Ascending aorta (tissue), 2 donors: ENCODE data around the gene ENTPD8. TPM values are rescaled to one million over a fixed set of nuclear protein-coding genes. Genes with fewer than 3 reads are reported as not detected.
A peak's percentile ranks its signal among the peaks of the same experiment; 100 is the strongest.

Experiments used
- DNase-seq, 2 donors: peaks; one replicate each; pipeline ENCODE4 v3.0.0-alpha.2; 2019; ENCODE audit warnings: low spot score in 2 of 2
- H3K27ac ChIP-seq, 2 donors: fragments of 200-600 bp; sonication (generic); one replicate each; pipeline ENCODE4 v1.5.1; 2016 to 2017; ENCODE audit warnings: mild to moderate bottlenecking in 1 of 2
- H3K27me3 ChIP-seq: fragments of 200-600 bp; sonication (generic); one replicate; pipeline ENCODE4 v1.5.1; 2017
- H3K36me3 ChIP-seq, 2 donors: fragments of 200-600 bp; sonication (generic); one replicate each; pipeline ENCODE4 v1.5.1; 2016
- H3K4me1 ChIP-seq, 2 donors: fragments of 200-600 bp; sonication (generic); one replicate each; pipeline ENCODE4 v1.5.1; 2016 to 2017; ENCODE audit warnings: mild to moderate bottlenecking in 1 of 2
- H3K4me3 ChIP-seq, 2 donors: fragments of 200-600 bp; sonication (generic); one replicate each; pipeline ENCODE4 v1.5.1; 2016 to 2017; ENCODE audit warnings: mild to moderate bottlenecking in 1 of 2
- H3K9me3 ChIP-seq, 2 donors: fragments of 200-600 bp; sonication (generic); one replicate each; pipeline ENCODE4 v1.5.1; 2016
- CTCF ChIP-seq, 3 experiments: fragments of 200-600 bp in 2 of 3; fragments of 450-650 bp in 1 of 3; sonication (generic) in 2 of 3; IDR thresholded peaks; one replicate each; pipeline ENCODE4 v1.5.1; 2016 to 2019; ENCODE audit warnings: antibody characterized with exemption in 3 of 3, mild to moderate bottlenecking in 1 of 3, moderate library complexity in 1 of 3
- intact Hi-C: fragments of 100-400 bp; cut with DNase I; formaldehyde crosslinking; loops from one replicate; pipeline ENCODE4 v1.15.1; 2023
- total RNA-seq: library from RNA; depleted of rRNA; stranded (reverse); fragments of >200 nt; gene quantifications from one replicate; pipeline ENCODE4 v1.1.0, GENCODE V29; 2016

The ENTPD8 gene
- total RNA-seq, 1 donor from 2014 or later, result not detected

GRCh38 chr9:137441935-137442321 is 771 bp upstream of the ENTPD8 start:
- DNase-seq, result no peak
- peaks cover 3% of the 10 kb centered on the region for H3K27me3 ChIP-seq
- intact Hi-C loops, result no loop called here
- no peaks in the 10 kb centered on the region for H3K9me3 ChIP-seq
- no peak overlapping the region for H3K27ac ChIP-seq
- H3K36me3 ChIP-seq, result no peaks in the 10 kb centered on the region
- TF ChIP-seq CTCF (IDR thresholded peaks at IDR 0.05), result no peak
- H3K4me3 ChIP-seq, result peak overlapping the region; percentile 36 to 53
- H3K4me1 ChIP-seq, result peaks cover 0 to 11% of the 10 kb centered on the region in 2 donors

GRCh38 chr9:137439158-137439714 is 1.9 kb downstream of the ENTPD8 start:
- TF ChIP-seq CTCF (IDR thresholded peaks at IDR 0.05), result no peak
- intact Hi-C loops, result no loop called here
- no peaks in the 10 kb centered on the region for H3K36me3 ChIP-seq
- H3K4me3 ChIP-seq, result no peak overlapping the region
- peaks cover 3% of the 10 kb centered on the region for H3K27me3 ChIP-seq
- H3K9me3 ChIP-seq, result no peaks in the 10 kb centered on the region
- H3K27ac ChIP-seq, result no peak overlapping the region
- H3K4me1 ChIP-seq, result peaks cover 6 to 13% of the 10 kb centered on the region in 2 donors
- DNase-seq, result no peak

GRCh38 chr9:137438591-137439157 is 2.5 kb downstream of the ENTPD8 start:
- TF ChIP-seq CTCF (IDR thresholded peaks at IDR 0.05), result no peak
- no peak for DNase-seq
- H3K4me1 ChIP-seq, result peaks cover 6 to 13% of the 10 kb centered on the region in 2 donors

GRCh38 chr9:137437691-137438590 is 3.2 kb downstream of the ENTPD8 start:
- Histone ChIP-seq H3K27me3 (peaks cover 3% of the 10 kb centered on the region), H3K4me1 (peaks cover 6 to 13% of the 10 kb centered on the region in 2 donors), H3K4me3 (no peak overlapping the region), H3K9me3 (no peaks in the 10 kb centered on the region), H3K36me3 (no peaks in the 10 kb centered on the region), H3K27ac (no peak overlapping the region)
- no peak for DNase-seq
- TF ChIP-seq CTCF (IDR thresholded peaks at IDR 0.05), result no peak
- intact Hi-C loops, result no loop called here

More at GRCh38 chr9:137438591-137439157, 2.5 kb downstream of the ENTPD8 start:
- Histone ChIP-seq H3K27ac (no peak overlapping the region), H3K36me3 (no peaks in the 10 kb centered on the region), H3K4me3 (no peak overlapping the region), H3K9me3 (no peaks in the 10 kb centered on the region), H3K27me3 (peaks cover 3% of the 10 kb centered on the region)
- intact Hi-C loops, result no loop called here

GRCh38 chr9:137436761-137437600 is 4.2 kb downstream of the ENTPD8 start:
- Histone ChIP-seq H3K27me3 (peaks cover 3% of the 10 kb centered on the region), H3K9me3 (no peaks in the 10 kb centered on the region), H3K4me3 (no peak overlapping the region), H3K4me1 (peaks cover 6 to 13% of the 10 kb centered on the region in 2 donors), H3K27ac (no peak overlapping the region), H3K36me3 (no peaks in the 10 kb centered on the region)
- no peak for DNase-seq
- intact Hi-C loops, result no loop called here
- no peak for TF ChIP-seq CTCF (IDR thresholded peaks at IDR 0.05)
